Activated T-cell treated with anti-CD3 and anti-CD28 coated beads for 48 hours (primary cell): ENCODE data around the gene ADARB2.
"Not testable (repeated sequence)": the region's sequence is repeated elsewhere in the genome, so short reads cannot be mapped to it uniquely, and the experiment has no call there.

Experiments
- DNase-seq: peaks from one replicate; pipeline ENCODE4 v3.0.0-alpha.2; 2020; ENCODE audit warnings: low read depth

The ADARB2 gene

GRCh38 chr10:1425879-1426278, 311.4 kb downstream of the ADARB2 start:
- no peak for DNase-seq

- no peak for DNase-seq
These were observed 312.7 kb downstream of the ADARB2 start for GRCh38 chr10:1424648-1425047.

GRCh38 chr10:1423676-1424253, 313.6 kb downstream of the ADARB2 start:
- no peak for DNase-seq

GRCh38 chr10:1422275-1422674, 315.1 kb downstream of the ADARB2 start:
- DNase-seq: no peak

GRCh38 chr10:1420661-1421362, 316.5 kb downstream of the ADARB2 start:
- peak; percentile 64 for DNase-seq

- DNase-seq: no peak
These were observed 317.3 kb downstream of the ADARB2 start for GRCh38 chr10:1419796-1420610.

GRCh38 chr10:1418031-1418550, 319.2 kb downstream of the ADARB2 start:
- DNase-seq: no peak

GRCh38 chr10:1417574-1417973, 319.8 kb downstream of the ADARB2 start:
- no peak for DNase-seq

GRCh38 chr10:1416456-1417037, 320.8 kb downstream of the ADARB2 start:
- DNase-seq: no peak

GRCh38 chr10:1414893-1415292, 322.4 kb downstream of the ADARB2 start:
- no peak for DNase-seq

- not testable (repeated sequence) for DNase-seq
These were observed 323.0 kb downstream of the ADARB2 start for GRCh38 chr10:1414346-1414745.

- DNase-seq: no peak
These were observed 323.5 kb downstream of the ADARB2 start for GRCh38 chr10:1413823-1414222.

GRCh38 chr10:1413256-1413655, 324.1 kb downstream of the ADARB2 start:
- no peak for DNase-seq

- no peak for DNase-seq
These were observed 324.7 kb downstream of the ADARB2 start for GRCh38 chr10:1412531-1413189.

GRCh38 chr10:1411956-1412355, 325.4 kb downstream of the ADARB2 start:
- no peak for DNase-seq

- DNase-seq: no peak
These were observed 325.9 kb downstream of the ADARB2 start for GRCh38 chr10:1411451-1411850.

- DNase-seq: no peak
These were observed 326.6 kb downstream of the ADARB2 start for GRCh38 chr10:1410469-1411395.

- DNase-seq: no peak
These were observed 327.3 kb downstream of the ADARB2 start for GRCh38 chr10:1410032-1410431.

GRCh38 chr10:1409392-1409791, 327.9 kb downstream of the ADARB2 start:
- no peak for DNase-seq

- DNase-seq: no peak
These were observed 328.5 kb downstream of the ADARB2 start for GRCh38 chr10:1408651-1409367.
